A549 (cell line): ENCODE measurements around the gene ALDH3B1. TPM values are rescaled to one million over a fixed set of nuclear protein-coding genes. Genes with fewer than 3 reads are reported as not detected.
A peak's percentile ranks its signal among the peaks of the same experiment; 100 is the strongest.

Source experiments
- ATAC-seq, 2 experiments: fragments of 200-7000 bp in 1 of 2; fragments of >200 bp in 1 of 2; cut with Nextera tagmentation in 1 of 2; cut with Tn5 transposase in 1 of 2; 3 replicates each; pipeline versions ENCODE4 v1.8.0 to v1.9.1; 2018 to 2020; ENCODE audit warnings: mild to moderate bottlenecking in 1 of 2, moderate library complexity in 1 of 2
- CTCF ChIA-PET: fragments of 300-600 bp; sonication (Branson Sonifier 250); formaldehyde crosslinking; extraction: SDS; loops from one replicate; lab custom pipeline; 2021; ENCODE audit warnings: antibody characterized with exemption, inconsistent platforms; lab: Yijun Ruan, JAX
- POLR2A ChIA-PET: fragments of 350-600 bp; formaldehyde crosslinking; extraction: SDS; loops from one replicate; lab custom pipeline; 2021; ENCODE audit warnings: antibody characterized with exemption, inconsistent platforms; lab: Yijun Ruan, JAX
- DNase-seq, 2 experiments: peaks; one replicate each; pipeline versions ENCODE4 v3.0.0 to v3.0.0-alpha.2; 2011 to 2016; ENCODE audit warnings: low read depth in 1 of 2, low spot score in 1 of 2
- FAIRE-seq: peaks from 2 replicates; lab custom pipeline; 2011; peaks lifted over from hg19 to GRCh38; lab: Jason Lieb, UNC
- H3K27ac ChIP-seq, 2 experiments: fragments of >200 bp; sonication (Bioruptor Twin); formaldehyde crosslinking; 3 replicates each; pipeline ENCODE4 v1.5.1; 2016 to 2017
- H3K4me1 ChIP-seq: fragments of >200 bp; sonication (Bioruptor Twin); formaldehyde crosslinking; 3 replicates; pipeline ENCODE4 v1.6.1; 2016
- H3K4me2 ChIP-seq: fragments of >200 bp; sonication (Bioruptor Twin); formaldehyde crosslinking; 3 replicates; pipeline ENCODE4 v1.6.1; 2016
- H3K4me3 ChIP-seq: fragments of >200 bp; sonication (Bioruptor Twin); formaldehyde crosslinking; 3 replicates; pipeline ENCODE4 v1.5.1; 2016
- H3K9me3 ChIP-seq: fragments of >200 bp; sonication (Bioruptor Twin); formaldehyde crosslinking; 3 replicates; pipeline ENCODE4 v1.6.1; 2016
- CBX2 ChIP-seq: fragments of 200-600 bp; sonication (generic); IDR thresholded peaks from 2 replicates; pipeline ENCODE4 v1.6.1; 2016; ENCODE audit warnings: low read depth, mild to moderate bottlenecking, borderline replicate concordance
- CEBPB ChIP-seq, 2 experiments: fragments of >200 bp in 1 of 2; sonication (Bioruptor Twin) in 1 of 2; formaldehyde crosslinking in 1 of 2; IDR thresholded peaks; 2 replicates each; pipeline ENCODE4 v1.6.1; 2012 to 2016
- EHF ChIP-seq: fragments of 250-450 bp; sonication (Bioruptor Pico); IDR thresholded peaks from 2 replicates; pipeline ENCODE4 v1.5.0; 2020; ENCODE audit warnings: mild to moderate bottlenecking
- EP300 ChIP-seq, 2 experiments: fragments of >200 bp; sonication (Bioruptor Twin); formaldehyde crosslinking; IDR thresholded peaks; 2 replicates in 1 of 2; 3 replicates in 1 of 2; pipeline ENCODE4 v1.6.1; 2016 to 2017
- ESRRA ChIP-seq: fragments of 150-350 bp; IDR thresholded peaks from 2 replicates; pipeline ENCODE4 v1.6.1; 2014; ENCODE audit warnings: mild to moderate bottlenecking, low read length, borderline replicate concordance
- HDAC2 ChIP-seq: fragments of 200-600 bp; sonication (generic); IDR thresholded peaks from 2 replicates; pipeline ENCODE4 v1.6.1; 2016
- HES2 ChIP-seq: fragments of >200 bp; sonication (Bioruptor Twin); formaldehyde crosslinking; IDR thresholded peaks from 2 replicates; pipeline ENCODE4 v1.6.1; 2016
- JUN ChIP-seq, 2 experiments: fragments of >200 bp; sonication (Bioruptor Twin); formaldehyde crosslinking; IDR thresholded peaks; 2 replicates in 1 of 2; 3 replicates in 1 of 2; pipeline ENCODE4 v1.6.1; 2016 to 2017
- KDM1A ChIP-seq: fragments of 200-600 bp; sonication (generic); IDR thresholded peaks from 2 replicates; pipeline ENCODE4 v1.6.1; 2016; ENCODE audit warnings: low read depth, mild to moderate bottlenecking
- MAX ChIP-seq: IDR thresholded peaks from 2 replicates; pipeline ENCODE4 v1.6.1; 2012
- MAZ ChIP-seq: fragments of 150-350 bp; IDR thresholded peaks from 2 replicates; pipeline ENCODE4 v1.6.1; 2014; ENCODE audit warnings: antibody characterized with exemption, low read depth, low read length, borderline replicate concordance
- NPAS2 ChIP-seq: fragments of 250-450 bp; sonication (Bioruptor Pico); IDR thresholded peaks from 2 replicates; pipeline ENCODE4 v1.8.0; 2022; ENCODE audit warnings: mild to moderate bottlenecking, moderate library complexity, borderline replicate concordance
- PHF8 ChIP-seq: fragments of 200-600 bp; sonication (generic); IDR thresholded peaks from 2 replicates; pipeline ENCODE4 v1.6.1; 2016; ENCODE audit warnings: low read depth, mild to moderate bottlenecking, antibody characterized with exemption, moderate library complexity, borderline replicate concordance
- RAD21 ChIP-seq, 2 experiments: fragments of >200 bp in 1 of 2; sonication (Bioruptor Twin) in 1 of 2; formaldehyde crosslinking in 1 of 2; IDR thresholded peaks in 1 of 2; conservative IDR thresholded peaks in 1 of 2; 2 replicates in 1 of 2; 3 replicates in 1 of 2; pipeline ENCODE4 v1.6.1; 2012 to 2018; ENCODE audit warnings: inconsistent platforms in 1 of 2
- RCOR1 ChIP-seq: fragments of 150-350 bp; IDR thresholded peaks from 2 replicates; pipeline ENCODE4 v1.6.1; 2014; ENCODE audit warnings: antibody characterized with exemption, low read length, low read depth
- RFX5 ChIP-seq: fragments of 450-650 bp; IDR thresholded peaks from 2 replicates; pipeline ENCODE4 v1.7.1; 2014; ENCODE audit warnings: antibody characterized with exemption, mild to moderate bottlenecking, moderate library complexity
- RNF2 ChIP-seq: fragments of 200-600 bp; sonication (generic); IDR thresholded peaks from 2 replicates; pipeline ENCODE4 v1.6.1; 2016; ENCODE audit warnings: low read depth, mild to moderate bottlenecking, antibody characterized with exemption, moderate library complexity, borderline replicate concordance
- TFCP2L1 ChIP-seq: fragments of 250-450 bp; sonication (Bioruptor Pico); IDR thresholded peaks from 2 replicates; pipeline ENCODE4 v1.5.0; 2021; ENCODE audit warnings: mild to moderate bottlenecking
- TP53 ChIP-seq: fragments of 250-450 bp; sonication (Bioruptor Pico); IDR thresholded peaks from 2 replicates; pipeline ENCODE4 v1.5.0; 2021; ENCODE audit warnings: mild to moderate bottlenecking, moderate library complexity
- ZC3H11A ChIP-seq: fragments of 450-650 bp; IDR thresholded peaks from 2 replicates; pipeline ENCODE4 v1.6.1; 2014; ENCODE audit warnings: antibody characterized with exemption, mild to moderate bottlenecking
- WGBS: methylation state at CpG from one replicate; pipeline ENCODE4 v1.1.6; 2017; ENCODE audit errors: missing lambda C conversion rate; 5-methylcytosine and 5-hydroxymethylcytosine counted together
- polyA plus RNA-seq, 4 experiments: library from polyadenylated mRNA; depleted of rRNA in 3 of 4; stranded (reverse); fragments of >200 nt; fragmentation: RNase III in 1 of 4; extraction: RNeasy Plus Mini Kit Qiagen cat#74134 plus additional on column Dnase treatment in 1 of 4; gene quantifications; 2 replicates in 3 of 4; 3 replicates in 1 of 4; pipeline ENCODE4 v1.2.3, GENCODE V29; 2011 to 2017

ALDH3B1 gene
- polyA plus RNA-seq, 2 of the 4 experiments (the other 2 are of a cell fraction): 93.7 to 130 TPM

GRCh38 chr11:68004551-68005335 is 5.4 kb upstream of the ALDH3B1 start:
- Histone ChIP-seq H3K4me2 (peak overlapping the region; percentile 97), H3K9me3 (no peaks in the 10 kb centered on the region), H3K4me1 (peaks cover 52% of the 10 kb centered on the region), H3K27ac (peak overlapping the region; percentile 91 to 99), H3K4me3 (peak overlapping the region; percentile 97; the same call in 2 of the 3 replicates)
- CTCF ChIA-PET: interaction anchor here (0.9 to 10.7 kb wide), 5 partner anchors 8 to 19 kb away, joined by 4 to 204 read pairs (median 5); no protein-coding TSS in a partner anchor
- POLR2A ChIA-PET: no interaction called here
- FAIRE-seq (no peak), ATAC-seq (no peak), DNase-seq (no peak)
- TF ChIP-seq NPAS2 (CRISPR knock-in tag) (no peak), ESRRA (no peak), TP53 (no peak), RFX5 (no peak), ZC3H11A (no peak), KDM1A (no peak), PHF8 (no peak), MAX (no peak), RNF2 (no peak), TFCP2L1 (CRISPR knock-in tag) (no peak), JUN (IDR thresholded peaks at IDR 0.05) (no peak), RAD21 (conservative IDR thresholded peaks at IDR 0.05 in 1 of 2, IDR thresholded peaks at IDR 0.05 in 1 of 2) (no peak), EHF (CRISPR knock-in tag) (no peak)
- 83% methylated on average over 11 of the region's 14 CpGs for WGBS

GRCh38 chr11:68006606-68007166 is 3.4 kb upstream of the ALDH3B1 start:
- no peak for TF ChIP-seq MAZ
- 0 out of 2 replicates have a peak, but pooled peaks have one; percentile 1 for TF ChIP-seq ESRRA
- TF ChIP-seq RCOR1: no peak
- Histone ChIP-seq H3K4me3 (no peak overlapping the region), H3K9me3 (no peaks in the 10 kb centered on the region), H3K4me2 (0 out of 3 replicates have a peak overlapping the region, but pooled peaks have one; percentile 11), H3K27ac (peak overlapping the region; percentile 99 to 100; a peak in 5 of 6 replicates), H3K4me1 (peaks cover 61% of the 10 kb centered on the region)
- ATAC-seq (no peak), DNase-seq (no peak), FAIRE-seq (no peak)
- WGBS: 98% methylated on average over 7 of the region's 7 CpGs
- POLR2A ChIA-PET: no interaction called here
- CTCF ChIA-PET: interaction anchor here (1.6 to 10.7 kb wide), 2 partner anchors 9 to 17 kb away, joined by 5 to 204 read pairs; no protein-coding TSS in a partner anchor

GRCh38 chr11:68007498-68008380 is 2.4 kb upstream of the ALDH3B1 start:
- H3K4me1 ChIP-seq: peaks cover 66% of the 10 kb centered on the region
- no peak for TF ChIP-seq EP300 (IDR thresholded peaks at IDR 0.05)
- no peak for TF ChIP-seq CEBPB (IDR thresholded peaks at IDR 0.05)
- peak; percentile 75 for TF ChIP-seq KDM1A
- TF ChIP-seq CBX2: no peak
- TF ChIP-seq HES2: no peak
- 0 out of 2 replicates have a peak, but pooled peaks have one; percentile 43 for TF ChIP-seq HDAC2
- CTCF ChIA-PET: interaction anchor here (1.6 to 10.7 kb wide), 7 partner anchors 9 to 201 kb away, joined by 6 to 204 read pairs (median 9); no protein-coding TSS in a partner anchor

More at GRCh38 chr11:68007498-68008380, 2.4 kb upstream of the ALDH3B1 start:
- FAIRE-seq (no peak), ATAC-seq (no peak), DNase-seq (no peak)
- Histone ChIP-seq H3K9me3 (no peaks in the 10 kb centered on the region), H3K4me3 (no peak overlapping the region), H3K4me2 (peak overlapping the region; percentile 96), H3K27ac (peak overlapping the region; percentile 99 to 100)
- POLR2A ChIA-PET: interaction anchor here (1.3 to 1.4 kb wide), 2 partner anchors 11 to 30 kb away, joined by 3 to 5 read pairs; no protein-coding TSS in a partner anchor
- 87% methylated on average over 10 of the region's 16 CpGs for WGBS
